DOHH2 (cell line): ENCODE data around the gene TMEM212.

Source experiments
- H3F3A ChIP-seq: fragments of 200-600 bp; sonication (generic), shearing (Covaris generic); 2 replicates; pipeline ENCODE4 v1.6.0; 2016; ENCODE audit warnings: antibody characterized with exemption, mild to moderate bottlenecking; ENCODE audit not compliant: control insufficient read depth, insufficient read depth
- H3K27ac ChIP-seq: fragments of 200-600 bp; sonication (generic); 2 replicates; pipeline ENCODE4 v1.5.1; 2014; ENCODE audit warnings: low read depth, mild to moderate bottlenecking, low read length, moderate library complexity
- H3K27me3 ChIP-seq: fragments of 200-600 bp; sonication (generic); 2 replicates; pipeline ENCODE4 v1.6.1; 2014; ENCODE audit warnings: mild to moderate bottlenecking, low read length, mixed read lengths; ENCODE audit not compliant: control insufficient read depth
- H3K36me3 ChIP-seq: fragments of 200-600 bp; sonication (generic); 2 replicates; pipeline ENCODE4 v1.6.1; 2014; ENCODE audit warnings: mild to moderate bottlenecking, low read length, moderate library complexity, mixed read lengths; ENCODE audit not compliant: control insufficient read depth
- H3K4me1 ChIP-seq: fragments of 200-600 bp; sonication (generic); 2 replicates; pipeline ENCODE4 v1.6.1; 2014; ENCODE audit warnings: mild to moderate bottlenecking, low read length, mixed read lengths; ENCODE audit not compliant: control insufficient read depth
- H3K4me2 ChIP-seq: fragments of 200-600 bp; sonication (generic); 2 replicates; pipeline ENCODE4 v1.6.0; 2014; ENCODE audit warnings: mild to moderate bottlenecking, low read length, moderate library complexity
- H3K4me3 ChIP-seq: fragments of 200-600 bp; sonication (generic); 2 replicates; pipeline ENCODE4 v1.5.1; 2014; ENCODE audit warnings: mild to moderate bottlenecking, low read length, mixed read lengths
- H3K79me2 ChIP-seq: fragments of 200-600 bp; sonication (generic); 2 replicates; pipeline ENCODE4 v1.6.1; 2014; ENCODE audit warnings: mild to moderate bottlenecking, low read length, mixed read lengths; ENCODE audit not compliant: control insufficient read depth
- H3K9me2 ChIP-seq: fragments of 200-600 bp; sonication (generic); replicated peaks from 2 replicates; pipeline ENCODE4 v1.6.1; 2014; ENCODE audit warnings: mild to moderate bottlenecking, low read length, mixed read lengths; ENCODE audit not compliant: control insufficient read depth
- H3K9me3 ChIP-seq: fragments of 200-600 bp; sonication (generic); 2 replicates; pipeline ENCODE4 v1.6.1; 2014; ENCODE audit warnings: antibody characterized with exemption, low read length, mixed read lengths; ENCODE audit not compliant: control insufficient read depth, insufficient read depth
- H4K20me1 ChIP-seq: fragments of 200-600 bp; sonication (generic); 2 replicates; pipeline ENCODE4 v1.6.0; 2014; ENCODE audit warnings: low read depth, mild to moderate bottlenecking, antibody characterized with exemption, low read length, moderate library complexity; ENCODE audit not compliant: control insufficient read depth, insufficient read depth
- EZH2phosphoT487 ChIP-seq: fragments of 200-600 bp; sonication (generic); IDR thresholded peaks from 2 replicates; pipeline ENCODE4 v1.6.1; 2017; ENCODE audit warnings: borderline replicate concordance, mild to moderate bottlenecking, antibody characterized with exemption, low read length, moderate library complexity, mixed read lengths
- TF ChIP-seq, protein P1 (sequence below): fragments of 200-600 bp; sonication (generic); IDR thresholded peaks from one replicate; pipeline ENCODE4 v1.5.1; 2014; ENCODE audit warnings: antibody characterized with exemption, mild to moderate bottlenecking, low read depth, low read length; ENCODE audit not compliant: poor library complexity, severe bottlenecking

Gene TMEM212

DNA sequence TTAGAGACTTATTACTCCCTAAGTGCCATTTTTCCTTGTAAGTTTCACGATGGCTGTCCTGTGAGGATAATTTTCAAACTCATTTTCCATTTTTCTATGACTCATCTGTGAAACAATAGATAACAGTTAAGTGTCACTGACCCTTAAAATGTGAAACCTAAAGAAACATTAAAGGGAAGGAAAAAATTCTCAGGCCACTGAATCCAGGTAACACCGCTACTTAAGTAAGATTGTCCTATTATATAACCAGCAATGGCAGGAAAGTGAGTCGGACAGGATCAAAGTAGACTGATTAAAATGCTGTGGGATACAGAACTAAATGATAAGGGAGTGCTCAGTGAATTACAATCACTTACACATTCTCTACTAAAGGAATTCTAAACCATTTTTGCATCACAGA lies 45.3 kb upstream of the TMEM212 start:
- TF ChIP-seq EZH2phosphoT487, result no peak
- TF ChIP-seq, protein P1, sequence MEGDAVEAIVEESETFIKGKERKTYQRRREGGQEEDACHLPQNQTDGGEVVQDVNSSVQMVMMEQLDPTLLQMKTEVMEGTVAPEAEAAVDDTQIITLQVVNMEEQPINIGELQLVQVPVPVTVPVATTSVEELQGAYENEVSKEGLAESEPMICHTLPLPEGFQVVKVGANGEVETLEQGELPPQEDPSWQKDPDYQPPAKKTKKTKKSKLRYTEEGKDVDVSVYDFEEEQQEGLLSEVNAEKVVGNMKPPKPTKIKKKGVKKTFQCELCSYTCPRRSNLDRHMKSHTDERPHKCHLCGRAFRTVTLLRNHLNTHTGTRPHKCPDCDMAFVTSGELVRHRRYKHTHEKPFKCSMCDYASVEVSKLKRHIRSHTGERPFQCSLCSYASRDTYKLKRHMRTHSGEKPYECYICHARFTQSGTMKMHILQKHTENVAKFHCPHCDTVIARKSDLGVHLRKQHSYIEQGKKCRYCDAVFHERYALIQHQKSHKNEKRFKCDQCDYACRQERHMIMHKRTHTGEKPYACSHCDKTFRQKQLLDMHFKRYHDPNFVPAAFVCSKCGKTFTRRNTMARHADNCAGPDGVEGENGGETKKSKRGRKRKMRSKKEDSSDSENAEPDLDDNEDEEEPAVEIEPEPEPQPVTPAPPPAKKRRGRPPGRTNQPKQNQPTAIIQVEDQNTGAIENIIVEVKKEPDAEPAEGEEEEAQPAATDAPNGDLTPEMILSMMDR, result no peak
- H3K4me3 ChIP-seq, result no peak overlapping the region
- no peaks in the 10 kb centered on the region for H3K9me3 ChIP-seq
- no peaks in the 10 kb centered on the region for H3F3A ChIP-seq
- no peaks in the 10 kb centered on the region for H3K79me2 ChIP-seq
- no peak overlapping the region for H3K4me2 ChIP-seq
- no peaks in the 10 kb centered on the region for H4K20me1 ChIP-seq
- H3K27me3 ChIP-seq, result no peaks in the 10 kb centered on the region
- no peaks in the 10 kb centered on the region for H3K36me3 ChIP-seq
- no peaks in the 10 kb centered on the region for H3K9me2 ChIP-seq
- no peak overlapping the region for H3K27ac ChIP-seq
- no peaks in the 10 kb centered on the region for H3K4me1 ChIP-seq

DNA sequence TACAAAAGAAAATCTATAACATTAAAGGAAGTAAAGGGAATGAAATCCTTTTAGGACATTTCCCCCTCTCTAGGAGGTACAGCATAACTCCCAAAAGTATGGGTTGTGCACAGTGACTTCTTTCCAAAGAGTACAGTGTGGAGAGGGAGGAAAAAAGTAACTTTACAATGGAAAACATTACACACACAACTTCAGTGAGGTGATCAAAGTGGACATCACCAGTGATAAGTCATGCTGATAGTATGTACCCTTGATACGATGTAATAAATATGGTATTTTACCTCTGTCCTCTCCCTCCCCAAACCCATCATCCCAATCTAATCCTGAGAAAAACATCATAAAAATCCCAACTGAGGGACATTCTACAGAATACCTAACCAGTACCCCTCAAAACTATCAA lies 43.6 kb upstream of the TMEM212 start:
- no peaks in the 10 kb centered on the region for H3K9me3 ChIP-seq
- H3K27ac ChIP-seq, result no peak overlapping the region
- no peaks in the 10 kb centered on the region for H3K79me2 ChIP-seq
- no peaks in the 10 kb centered on the region for H3K27me3 ChIP-seq
- H3K9me2 ChIP-seq, result no peaks in the 10 kb centered on the region
- H3F3A ChIP-seq, result no peaks in the 10 kb centered on the region
- no peaks in the 10 kb centered on the region for H3K36me3 ChIP-seq
- no peaks in the 10 kb centered on the region for H3K4me1 ChIP-seq
- H4K20me1 ChIP-seq, result no peaks in the 10 kb centered on the region
- TF ChIP-seq EZH2phosphoT487, result no peak
- TF ChIP-seq, protein P1, result no peak
- no peak overlapping the region for H3K4me2 ChIP-seq
- no peak overlapping the region for H3K4me3 ChIP-seq

DNA sequence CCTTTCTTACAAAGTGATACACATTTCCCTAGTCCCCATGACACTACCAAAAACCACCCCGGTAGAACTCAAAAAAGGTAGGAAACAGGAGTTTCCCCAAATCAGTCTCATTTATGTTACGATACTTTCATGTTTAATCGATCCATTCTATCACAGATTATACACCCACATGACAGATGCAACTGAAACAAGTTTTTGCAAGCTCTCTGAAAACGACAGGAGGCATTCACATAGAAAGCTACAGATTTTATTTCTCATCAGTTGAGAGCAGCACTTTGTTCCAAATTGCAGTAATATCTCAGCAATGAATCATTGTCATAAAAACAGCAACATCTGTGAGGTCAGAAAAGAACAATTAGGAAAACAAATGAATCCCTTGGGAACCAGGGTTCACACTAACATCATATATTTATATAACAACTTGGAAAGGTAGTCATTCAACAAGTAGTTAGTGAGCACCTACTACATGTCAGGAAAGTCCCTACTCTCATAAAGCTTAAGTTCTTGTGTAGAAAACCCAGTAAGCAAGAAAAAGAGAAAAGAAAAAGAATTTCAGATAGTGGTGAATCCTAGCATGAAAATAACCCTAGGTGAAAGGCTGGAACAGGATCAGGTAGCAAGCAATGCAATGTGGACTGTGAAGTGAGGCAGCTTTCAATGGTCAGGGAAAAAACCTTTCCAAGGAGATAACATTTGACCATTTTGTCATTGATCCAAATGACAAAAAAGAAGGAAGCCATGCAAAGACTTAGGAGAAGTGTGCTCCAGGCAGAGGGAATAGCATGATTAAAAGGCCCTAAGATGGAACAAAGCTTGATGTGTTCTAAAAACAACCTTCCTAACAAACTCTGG lies 41.2 kb upstream of the TMEM212 start:
- TF ChIP-seq, protein P1, result no peak
- no peak for TF ChIP-seq EZH2phosphoT487
- H3K36me3 ChIP-seq, result no peaks in the 10 kb centered on the region
- no peak overlapping the region for H3K4me3 ChIP-seq
- no peaks in the 10 kb centered on the region for H3K9me2 ChIP-seq
- H3K4me2 ChIP-seq, result no peak overlapping the region
- H3K79me2 ChIP-seq, result no peaks in the 10 kb centered on the region
- no peak overlapping the region for H3K27ac ChIP-seq
- no peaks in the 10 kb centered on the region for H4K20me1 ChIP-seq
- H3K27me3 ChIP-seq, result no peaks in the 10 kb centered on the region
- H3F3A ChIP-seq, result no peaks in the 10 kb centered on the region
- no peaks in the 10 kb centered on the region for H3K9me3 ChIP-seq
- no peaks in the 10 kb centered on the region for H3K4me1 ChIP-seq
